Measurements from ENCODE around the gene WNT9B.

DNA sequence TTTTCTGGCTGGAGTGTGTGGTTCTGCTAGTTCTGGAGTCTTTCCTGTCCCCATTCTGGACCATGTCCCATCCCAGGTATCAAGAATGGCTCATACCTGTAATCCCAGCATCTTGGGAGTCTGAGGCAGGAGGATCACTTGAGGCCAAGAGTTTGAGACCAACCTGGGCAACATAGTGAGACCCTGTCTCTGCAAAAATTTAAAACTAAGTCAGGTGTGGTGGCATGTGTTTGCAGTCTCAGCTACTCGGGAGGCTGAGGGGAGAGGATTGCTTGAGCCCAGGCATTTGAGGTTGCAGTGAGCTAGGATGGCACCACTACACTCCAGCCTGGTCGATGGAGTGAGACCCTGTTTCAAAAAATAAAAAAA is 17.6 kb upstream of the WNT9B start:
- no peak for TF ChIP-seq RAD21 (IDR thresholded peaks at IDR 0.05; ENCODE audit: low read depth)
- no peak for TF ChIP-seq EP300 (IDR thresholded peaks at IDR 0.05; ENCODE audit: borderline replicate concordance)
- TF ChIP-seq TEAD4 (IDR thresholded peaks at IDR 0.05) = no peak
- TF ChIP-seq TAF1 (IDR thresholded peaks at IDR 0.05; ENCODE audit: low read depth) = no peak

Data from Ishikawa (cell line).